A549 treated with GW870086 at 1 μM for 4 hours (cell line): ENCODE data around the gene AFAP1. TPM values are rescaled to one million over a fixed set of nuclear protein-coding genes. Genes with fewer than 3 reads are reported as not detected.

ENCODE experiments used
- total RNA-seq: library from RNA; stranded (reverse); fragments of 200-300 nt; extraction: Qiagen RNA extraction; gene quantifications from 5 replicates; pipeline ENCODE4 v1.2.3, GENCODE V29; 2022; ENCODE audit warnings: low read depth

Gene AFAP1, protein sequence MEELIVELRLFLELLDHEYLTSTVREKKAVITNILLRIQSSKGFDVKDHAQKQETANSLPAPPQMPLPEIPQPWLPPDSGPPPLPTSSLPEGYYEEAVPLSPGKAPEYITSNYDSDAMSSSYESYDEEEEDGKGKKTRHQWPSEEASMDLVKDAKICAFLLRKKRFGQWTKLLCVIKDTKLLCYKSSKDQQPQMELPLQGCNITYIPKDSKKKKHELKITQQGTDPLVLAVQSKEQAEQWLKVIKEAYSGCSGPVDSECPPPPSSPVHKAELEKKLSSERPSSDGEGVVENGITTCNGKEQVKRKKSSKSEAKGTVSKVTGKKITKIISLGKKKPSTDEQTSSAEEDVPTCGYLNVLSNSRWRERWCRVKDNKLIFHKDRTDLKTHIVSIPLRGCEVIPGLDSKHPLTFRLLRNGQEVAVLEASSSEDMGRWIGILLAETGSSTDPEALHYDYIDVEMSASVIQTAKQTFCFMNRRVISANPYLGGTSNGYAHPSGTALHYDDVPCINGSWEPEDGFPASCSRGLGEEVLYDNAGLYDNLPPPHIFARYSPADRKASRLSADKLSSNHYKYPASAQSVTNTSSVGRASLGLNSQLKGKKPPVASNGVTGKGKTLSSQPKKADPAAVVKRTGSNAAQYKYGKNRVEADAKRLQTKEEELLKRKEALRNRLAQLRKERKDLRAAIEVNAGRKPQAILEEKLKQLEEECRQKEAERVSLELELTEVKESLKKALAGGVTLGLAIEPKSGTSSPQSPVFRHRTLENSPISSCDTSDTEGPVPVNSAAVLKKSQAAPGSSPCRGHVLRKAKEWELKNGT
- total RNA-seq: 14.8 to 23.2 TPM (median 21.1 TPM) in 5 replicates

DNA sequence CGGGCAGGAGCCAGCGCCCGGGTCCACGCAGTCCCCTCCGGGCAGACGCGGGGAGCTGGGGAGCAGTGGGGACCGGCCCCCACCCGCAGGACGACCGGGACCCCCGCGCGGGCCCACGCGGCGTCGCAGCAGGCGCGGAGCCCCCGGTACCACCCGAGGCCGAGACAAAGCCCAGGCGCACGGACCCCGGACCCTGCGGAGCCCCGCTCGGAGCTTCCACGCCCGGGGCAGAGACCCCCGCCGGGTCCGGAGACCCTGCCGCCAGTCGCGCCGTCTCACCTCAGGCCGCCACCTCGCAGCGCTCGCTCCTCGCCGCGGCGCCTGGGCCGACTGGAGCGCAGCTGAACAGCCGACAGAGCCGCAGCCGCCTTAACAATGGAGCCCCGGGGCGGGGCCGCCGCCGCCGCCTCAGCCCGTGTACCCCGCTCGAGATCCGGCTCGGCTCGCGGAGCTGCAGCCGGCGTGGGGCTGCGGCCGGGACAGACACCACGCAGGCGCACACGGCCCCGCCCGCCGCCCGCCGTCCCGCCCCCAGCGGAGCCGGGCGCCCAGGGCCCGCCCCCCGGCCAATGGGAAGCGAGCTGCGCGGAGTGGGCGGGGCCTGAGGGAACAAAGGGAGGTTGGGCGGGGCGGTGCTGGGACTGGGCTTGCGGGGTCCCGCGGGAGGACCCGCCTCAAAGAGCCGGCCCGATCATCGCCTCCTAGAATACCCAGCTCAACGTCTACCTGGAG is at the start of gene AFAP1:
Gene AFAP1 (minus strand): TSS at position 485 of the 732 bp plus-strand sequence. CDS start 67,783 bp downstream, outside the sequence.

Other genes with a start within 250 kb of the AFAP1 start
- gene ABLIM2, start 219.0 kb upstream of the AFAP1 start, total RNA-seq: 3.3 to 5.4 TPM (median 5.0 TPM) in 5 replicates